ENCODE results near the gene ABCB10.

DNA sequence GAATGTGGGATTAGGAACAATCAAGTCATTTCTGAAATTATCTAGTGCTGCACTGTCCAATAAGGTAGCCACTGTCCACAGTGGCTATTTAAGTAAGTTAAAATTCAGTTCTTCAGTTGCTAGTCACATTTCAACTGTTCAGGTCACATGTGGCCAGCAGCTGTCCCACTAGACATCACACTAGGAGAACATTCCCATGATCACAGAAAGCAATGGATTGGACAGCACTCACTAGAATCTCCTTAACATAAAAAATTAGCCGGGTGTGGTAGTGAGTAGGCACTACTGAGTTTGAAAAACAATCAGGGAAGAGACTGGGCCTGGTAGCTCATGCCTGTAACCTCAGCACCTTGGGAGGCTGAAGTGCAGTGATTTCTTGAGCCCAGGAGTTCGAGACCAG is 84.0 kb downstream of the ABCB10 start:
- TF ChIP-seq, protein P1, sequence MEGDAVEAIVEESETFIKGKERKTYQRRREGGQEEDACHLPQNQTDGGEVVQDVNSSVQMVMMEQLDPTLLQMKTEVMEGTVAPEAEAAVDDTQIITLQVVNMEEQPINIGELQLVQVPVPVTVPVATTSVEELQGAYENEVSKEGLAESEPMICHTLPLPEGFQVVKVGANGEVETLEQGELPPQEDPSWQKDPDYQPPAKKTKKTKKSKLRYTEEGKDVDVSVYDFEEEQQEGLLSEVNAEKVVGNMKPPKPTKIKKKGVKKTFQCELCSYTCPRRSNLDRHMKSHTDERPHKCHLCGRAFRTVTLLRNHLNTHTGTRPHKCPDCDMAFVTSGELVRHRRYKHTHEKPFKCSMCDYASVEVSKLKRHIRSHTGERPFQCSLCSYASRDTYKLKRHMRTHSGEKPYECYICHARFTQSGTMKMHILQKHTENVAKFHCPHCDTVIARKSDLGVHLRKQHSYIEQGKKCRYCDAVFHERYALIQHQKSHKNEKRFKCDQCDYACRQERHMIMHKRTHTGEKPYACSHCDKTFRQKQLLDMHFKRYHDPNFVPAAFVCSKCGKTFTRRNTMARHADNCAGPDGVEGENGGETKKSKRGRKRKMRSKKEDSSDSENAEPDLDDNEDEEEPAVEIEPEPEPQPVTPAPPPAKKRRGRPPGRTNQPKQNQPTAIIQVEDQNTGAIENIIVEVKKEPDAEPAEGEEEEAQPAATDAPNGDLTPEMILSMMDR (IDR thresholded peaks at IDR 0.05) = no peak
- TF ChIP-seq POLR2AphosphoS5 (IDR thresholded peaks at IDR 0.05) (no peak), POLR2A (IDR thresholded peaks at IDR 0.05) (no peak)
